ENCODE results near the gene ICE2. TPM values are rescaled to one million over a fixed set of nuclear protein-coding genes. Genes with fewer than 3 reads are reported as not detected.
A peak's percentile ranks its signal among the peaks of the same experiment; 100 is the strongest.

ICE2 gene
- total RNA-seq, 2 donors from 2014 or later = 29.2 to 31.7 TPM

GRCh38 chr15:60382773-60383674, 95.9 kb downstream of the ICE2 start:
- intact Hi-C loops (cut with DNase I, micrococcal nuclease) = no loop called here
- DNase-seq (no peak), ATAC-seq (no peak)

GRCh38 chr15:60381148-60381788, 97.7 kb downstream of the ICE2 start:
- ATAC-seq (no peak), DNase-seq (no peak)
- intact Hi-C loops (cut with DNase I, micrococcal nuclease) = no loop called here

GRCh38 chr15:60379525-60380274, 99.2 kb downstream of the ICE2 start:
- peak; percentile 92 for ATAC-seq
- intact Hi-C loops (cut with DNase I, micrococcal nuclease) = no loop called here
- DNase-seq = no peak

- ATAC-seq (no peak), DNase-seq (no peak)
- intact Hi-C loops (cut with DNase I, micrococcal nuclease) = no loop called here
These were observed 99.8 kb downstream of the ICE2 start for GRCh38 chr15:60379185-60379524.

GRCh38 chr15:60376677-60377095, 102.3 kb downstream of the ICE2 start:
- no peak for DNase-seq
- intact Hi-C loops (cut with DNase I, micrococcal nuclease) = no loop called here
- ATAC-seq = no peak

GRCh38 chr15:60375306-60375705, 103.6 kb downstream of the ICE2 start:
- intact Hi-C loops (cut with DNase I, micrococcal nuclease) = no loop called here

GRCh38 chr15:60374628-60375081, 104.3 kb downstream of the ICE2 start:
- ATAC-seq (peak; percentile 9), DNase-seq (no peak)
- intact Hi-C loops (cut with DNase I, micrococcal nuclease) = no loop called here

More at GRCh38 chr15:60375306-60375705, 103.6 kb downstream of the ICE2 start:
- no peak for ATAC-seq
- DNase-seq = no peak

- intact Hi-C loops (cut with DNase I, micrococcal nuclease) = no loop called here
- ATAC-seq = no peak
These were observed 104.7 kb downstream of the ICE2 start for GRCh38 chr15:60374209-60374608.

GRCh38 chr15:60373745-60374144, 105.2 kb downstream of the ICE2 start:
- no peak for DNase-seq
- intact Hi-C loops (cut with DNase I, micrococcal nuclease) = no loop called here
- no peak for ATAC-seq

More at GRCh38 chr15:60374209-60374608, 104.7 kb downstream of the ICE2 start:
- DNase-seq = no peak

- intact Hi-C loops (cut with DNase I, micrococcal nuclease) = no loop called here
- ATAC-seq = no peak
- DNase-seq = no peak
These were observed 105.6 kb downstream of the ICE2 start for GRCh38 chr15:60373327-60373726.

GRCh38 chr15:60372756-60373155, 106.2 kb downstream of the ICE2 start:
- ATAC-seq = no peak
- intact Hi-C loops (cut with DNase I, micrococcal nuclease) = no loop called here
- no peak for DNase-seq

GRCh38 chr15:60372227-60372626, 106.7 kb downstream of the ICE2 start:
- DNase-seq (no peak), ATAC-seq (peak; percentile 36)
- intact Hi-C loops (cut with DNase I, micrococcal nuclease) = no loop called here

- DNase-seq (peak; percentile 62 to 80), ATAC-seq (peak; percentile 67)
- intact Hi-C loops (cut with DNase I, micrococcal nuclease) = no loop called here
These were observed 107.5 kb downstream of the ICE2 start for GRCh38 chr15:60371175-60372051.

- ATAC-seq (no peak), DNase-seq (no peak)
- intact Hi-C loops (cut with DNase I, micrococcal nuclease) = no loop called here
These were observed 108.1 kb downstream of the ICE2 start for GRCh38 chr15:60370869-60371136.

- ATAC-seq (peak; percentile 80), DNase-seq (peak in 1 of 2 donors; percentile 45)
- intact Hi-C loops (cut with DNase I, micrococcal nuclease) = no loop called here
These were observed 108.7 kb downstream of the ICE2 start for GRCh38 chr15:60370105-60370868.

- intact Hi-C loops (cut with DNase I, micrococcal nuclease) = no loop called here
- ATAC-seq = no peak
- DNase-seq = no peak
These were observed 109.2 kb downstream of the ICE2 start for GRCh38 chr15:60369696-60370095.

All from left colon (tissue), 2 donors.